Hepatocyte (in vitro differentiated cells): ENCODE data around the gene TRPC4AP.

ENCODE experiments used
- CTCF ChIP-seq: fragments of 200-600 bp; sonication (generic); IDR thresholded peaks from 2 replicates; pipeline ENCODE4 v1.5.1; 2016; ENCODE audit warnings: antibody characterized with exemption, mild to moderate bottlenecking; ENCODE audit not compliant: poor library complexity
- EZH2phosphoT487 ChIP-seq: fragments of 200-600 bp; sonication (generic); IDR thresholded peaks from one replicate; pipeline ENCODE4 v1.6.1; 2018; ENCODE audit warnings: antibody characterized with exemption, mild to moderate bottlenecking, low read depth, moderate library complexity; ENCODE audit not compliant: unreplicated experiment, severe bottlenecking

- TF ChIP-seq CTCF (no peak), EZH2phosphoT487 (no peak)
Observed at GRCh38 chr20:35000922-35001595, 91.5 kb downstream of the TRPC4AP start.
